ENCODE results near the gene FAM3A. TPM values are rescaled to one million over a fixed set of nuclear protein-coding genes. Genes with fewer than 3 reads are reported as not detected.

FAM3A gene
- total RNA-seq, 1 donor from 2014 or later: 29.6 TPM

DNA sequence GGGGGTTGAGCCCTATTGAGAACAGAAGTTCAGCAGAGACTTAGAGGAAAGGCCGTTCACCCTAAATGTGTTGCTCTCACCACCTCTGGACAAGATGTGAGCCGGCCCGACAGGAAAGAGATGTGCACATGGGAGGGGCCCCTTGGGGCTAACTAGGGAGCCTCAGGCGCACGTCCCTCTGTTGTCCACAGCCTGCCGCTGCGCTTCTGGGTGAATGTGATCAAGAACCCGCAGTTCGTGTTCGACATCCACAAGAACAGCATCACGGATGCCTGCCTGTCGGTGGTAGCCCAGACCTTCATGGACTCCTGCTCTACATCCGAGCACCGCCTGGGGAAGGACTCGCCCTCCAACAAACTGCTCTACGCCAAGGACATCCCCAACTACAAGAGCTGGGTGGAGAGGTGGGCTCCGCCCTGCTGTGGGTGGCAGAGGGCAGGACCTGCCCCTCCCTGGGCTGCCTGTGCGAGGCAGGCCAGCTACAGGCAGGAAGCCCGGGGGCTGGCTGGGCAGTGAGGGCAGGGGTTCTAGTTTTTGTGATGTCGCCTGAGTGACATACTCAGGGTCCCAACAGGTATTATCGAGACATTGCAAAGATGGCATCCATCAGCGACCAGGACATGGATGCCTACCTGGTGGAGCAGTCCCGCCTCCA lies 45.0 kb downstream of the FAM3A start:
- Mint-ChIP-seq H3K36me3 (ENCODE audit: low read depth, unreplicated experiment) (peaks cover 4% of the 10 kb centered on the region), H3K27ac (ENCODE audit: unreplicated experiment) (no peak overlapping the region), H3K9me3 (ENCODE audit: unreplicated experiment) (no peaks in the 10 kb centered on the region), H3K4me1 (ENCODE audit: unreplicated experiment) (no peaks in the 10 kb centered on the region), H3K27me3 (ENCODE audit: unreplicated experiment) (peaks cover 3% of the 10 kb centered on the region), H3K4me3 (ENCODE audit: unreplicated experiment) (no peak overlapping the region)
- DNase-seq (ENCODE audit: low spot score): no peak
- TF ChIP-seq CTCF (IDR thresholded peaks at IDR 0.05; ENCODE audit: unreplicated experiment): no peak

- H3K4me1 Mint-ChIP-seq (ENCODE audit: unreplicated experiment): no peaks in the 10 kb centered on the region
- no peak overlapping the region for H3K4me3 Mint-ChIP-seq (ENCODE audit: unreplicated experiment)
- no peak for DNase-seq (ENCODE audit: low spot score)
- peaks cover 1% of the 10 kb centered on the region for H3K27me3 Mint-ChIP-seq (ENCODE audit: unreplicated experiment)
- no peaks in the 10 kb centered on the region for H3K9me3 Mint-ChIP-seq (ENCODE audit: unreplicated experiment)
- peaks cover 4% of the 10 kb centered on the region for H3K36me3 Mint-ChIP-seq (ENCODE audit: low read depth, unreplicated experiment)
- H3K27ac Mint-ChIP-seq (ENCODE audit: unreplicated experiment): no peak overlapping the region
- no peak for TF ChIP-seq CTCF (IDR thresholded peaks at IDR 0.05; ENCODE audit: unreplicated experiment)
Observed at GRCh38 chrX:154470434-154470833, 45.6 kb downstream of the FAM3A start.

DNA sequence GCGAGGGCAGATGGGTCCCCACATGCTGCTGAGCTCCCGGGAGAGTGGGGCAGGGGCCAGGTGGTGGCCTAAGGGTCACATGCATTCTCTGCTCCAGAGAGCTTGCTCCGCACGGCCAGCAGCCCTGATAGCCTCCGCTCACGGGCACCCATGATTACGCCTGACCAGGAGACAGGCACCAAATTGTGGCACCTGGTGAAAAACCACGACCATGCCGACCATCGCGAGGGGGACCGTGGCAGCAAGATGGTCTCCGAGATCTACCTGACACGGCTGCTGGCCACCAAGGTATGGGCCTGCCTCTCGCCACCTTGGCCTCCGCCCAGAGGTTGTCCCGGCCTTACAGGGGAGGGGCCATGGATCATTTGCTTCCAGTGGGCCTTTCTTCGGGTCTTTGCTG lies 46.2 kb downstream of the FAM3A start:
- no peak for TF ChIP-seq CTCF (IDR thresholded peaks at IDR 0.05; ENCODE audit: unreplicated experiment)
- H3K9me3 Mint-ChIP-seq (ENCODE audit: unreplicated experiment): no peaks in the 10 kb centered on the region

GRCh38 chrX:154469114-154469513 lies 46.9 kb downstream of the FAM3A start:
- Mint-ChIP-seq H3K27ac (ENCODE audit: unreplicated experiment) (no peak overlapping the region), H3K9me3 (ENCODE audit: unreplicated experiment) (no peaks in the 10 kb centered on the region), H3K4me1 (ENCODE audit: unreplicated experiment) (no peaks in the 10 kb centered on the region), H3K27me3 (ENCODE audit: unreplicated experiment) (peaks cover 1% of the 10 kb centered on the region), H3K4me3 (ENCODE audit: unreplicated experiment) (no peak overlapping the region), H3K36me3 (ENCODE audit: low read depth, unreplicated experiment) (peaks cover 4% of the 10 kb centered on the region)
- TF ChIP-seq CTCF (IDR thresholded peaks at IDR 0.05; ENCODE audit: unreplicated experiment): no peak
- no peak for DNase-seq (ENCODE audit: low spot score)

More for the DNA sequence above, 46.2 kb downstream of the FAM3A start:
- Mint-ChIP-seq H3K27me3 (ENCODE audit: unreplicated experiment) (peaks cover 1% of the 10 kb centered on the region), H3K27ac (ENCODE audit: unreplicated experiment) (no peak overlapping the region), H3K4me3 (ENCODE audit: unreplicated experiment) (no peak overlapping the region), H3K4me1 (ENCODE audit: unreplicated experiment) (no peaks in the 10 kb centered on the region), H3K36me3 (ENCODE audit: low read depth, unreplicated experiment) (peaks cover 4% of the 10 kb centered on the region)
- DNase-seq (ENCODE audit: low spot score): no peak

DNA sequence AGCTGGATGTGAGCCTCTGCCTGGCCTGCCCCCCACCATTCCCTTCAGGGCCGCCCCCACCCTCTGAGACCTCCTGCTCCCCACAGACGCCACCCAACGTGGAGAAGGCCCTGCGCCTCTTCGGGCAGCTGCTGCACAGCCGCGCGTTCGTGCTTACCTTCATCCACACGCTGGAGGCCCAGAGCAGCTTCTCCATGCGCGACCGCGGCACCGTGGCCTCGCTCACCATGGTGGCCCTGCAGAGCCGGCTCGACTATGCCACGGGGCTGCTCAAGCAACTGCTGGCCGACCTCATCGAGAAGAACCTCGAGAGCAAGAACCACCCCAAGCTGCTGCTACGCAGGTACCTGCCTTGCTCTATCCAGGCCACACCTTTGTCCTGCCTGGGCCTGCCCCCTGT lies 47.8 kb downstream of the FAM3A start:
- H3K4me3 Mint-ChIP-seq (ENCODE audit: unreplicated experiment): no peak overlapping the region
- no peak overlapping the region for H3K27ac Mint-ChIP-seq (ENCODE audit: unreplicated experiment)
- no peak for DNase-seq (ENCODE audit: low spot score)
- H3K36me3 Mint-ChIP-seq (ENCODE audit: low read depth, unreplicated experiment): peaks cover under 1% of the 10 kb centered on the region
- peaks cover 1% of the 10 kb centered on the region for H3K27me3 Mint-ChIP-seq (ENCODE audit: unreplicated experiment)
- no peaks in the 10 kb centered on the region for H3K9me3 Mint-ChIP-seq (ENCODE audit: unreplicated experiment)
- no peak for TF ChIP-seq CTCF (IDR thresholded peaks at IDR 0.05; ENCODE audit: unreplicated experiment)
- no peaks in the 10 kb centered on the region for H3K4me1 Mint-ChIP-seq (ENCODE audit: unreplicated experiment)
